PC-3 (cell line): ENCODE data around the gene MEDAG. TPM values are rescaled to one million over a fixed set of nuclear protein-coding genes. Genes with fewer than 3 reads are reported as not detected.

Experiments
- ATAC-seq: fragments of 200-7000 bp; cut with Tn5 transposase; 2 replicates; pipeline ENCODE4 v1.9.1; 2020; ENCODE audit warnings: mild to moderate bottlenecking, moderate library complexity
- BruUV-seq: library from RNA; stranded (reverse); fragments of 400-500 nt; replicated peaks from 2 replicates; lab custom pipeline; 2021; lab: Mats Ljungman, UMichigan
- CTCF ChIA-PET: fragments of 300-600 bp; sonication (Branson Sonifier 250); formaldehyde crosslinking; loops from one replicate; lab custom pipeline; 2022; ENCODE audit warnings: antibody characterized with exemption; lab: Charles Lee
- POLR2A ChIA-PET: fragments of 300-600 bp; sonication (Branson Sonifier 250); formaldehyde crosslinking; loops from one replicate; lab custom pipeline; 2022; ENCODE audit warnings: antibody characterized with exemption; ENCODE audit not compliant: unreplicated experiment; lab: Charles Lee
- DNase-seq: peaks from one replicate; pipeline ENCODE4 v3.0.0-alpha.2; 2015
- H2AFZ ChIP-seq: fragments of 300-600 bp; sonication (generic); 2 replicates; pipeline ENCODE4 v1.6.0; 2016; ENCODE audit warnings: antibody characterized with exemption, low read length
- H3F3A ChIP-seq: fragments of 300-600 bp; sonication (generic); one replicate; pipeline ENCODE4 v1.6.0; 2017; ENCODE audit warnings: antibody characterized with exemption, low read length, control low read depth, mild to moderate bottlenecking; ENCODE audit not compliant: unreplicated experiment
- H3K27ac ChIP-seq: fragments of 300-600 bp; sonication (generic); 2 replicates; pipeline ENCODE4 v1.5.1; 2016; ENCODE audit warnings: mild to moderate bottlenecking, low read length
- H3K27me3 ChIP-seq: fragments of 300-600 bp; sonication (generic); 2 replicates; pipeline ENCODE4 v1.6.1; 2016; ENCODE audit warnings: low read length, mixed read lengths
- H3K36me3 ChIP-seq: fragments of 300-600 bp; sonication (generic); 2 replicates; pipeline ENCODE4 v1.6.1; 2016; ENCODE audit warnings: low read depth, mixed run types, low read length, mixed read lengths
- H3K4me1 ChIP-seq: fragments of 300-600 bp; sonication (generic); 2 replicates; pipeline ENCODE4 v1.5.1; 2016; ENCODE audit warnings: low read length; ENCODE audit not compliant: insufficient read depth
- H3K4me2 ChIP-seq: fragments of 300-600 bp; sonication (generic); 2 replicates; pipeline ENCODE4 v1.6.0; 2016; ENCODE audit warnings: low read length
- H3K4me3 ChIP-seq: fragments of 300-600 bp; sonication (generic); 2 replicates; pipeline ENCODE4 v1.5.1; 2016; ENCODE audit warnings: mild to moderate bottlenecking, low read length, mixed read lengths
- H3K79me2 ChIP-seq: fragments of 300-600 bp; sonication (generic); 2 replicates; pipeline ENCODE4 v1.6.1; 2017; ENCODE audit warnings: low read length, mixed read lengths
- H3K9ac ChIP-seq: fragments of 300-600 bp; sonication (generic); 2 replicates; pipeline ENCODE4 v1.6.0; 2016; ENCODE audit warnings: mild to moderate bottlenecking, low read length
- H3K9me2 ChIP-seq: fragments of 300-600 bp; sonication (generic); replicated peaks from 2 replicates; pipeline ENCODE4 v1.6.1; 2016; ENCODE audit warnings: mixed run types, low read length, mixed read lengths
- H3K9me3 ChIP-seq: fragments of 300-600 bp; sonication (generic); 2 replicates; pipeline ENCODE4 v1.6.1; 2016; ENCODE audit warnings: low read length, mixed read lengths
- H4K20me1 ChIP-seq: fragments of 300-600 bp; sonication (generic); 2 replicates; pipeline ENCODE4 v1.6.1; 2016; ENCODE audit warnings: low read length, mixed read lengths
- CTCF ChIP-seq: fragments of 300-600 bp; sonication (generic); conservative IDR thresholded peaks from 2 replicates; pipeline ENCODE4 v1.5.1; 2017; ENCODE audit warnings: antibody characterized with exemption, low read depth, mild to moderate bottlenecking, low read length
- EZH2 ChIP-seq: fragments of 300-600 bp; sonication (generic); IDR thresholded peaks from one replicate; pipeline ENCODE4 v1.6.1; 2017; ENCODE audit warnings: antibody characterized with exemption, mild to moderate bottlenecking, low read length; ENCODE audit not compliant: unreplicated experiment
- EZH2phosphoT487 ChIP-seq: fragments of 300-600 bp; sonication (generic); IDR thresholded peaks from 2 replicates; pipeline ENCODE4 v1.6.1; 2018; ENCODE audit warnings: mild to moderate bottlenecking, antibody characterized with exemption, low read length, borderline replicate concordance
- intact Hi-C: fragments of 100-400 bp; cut with micrococcal nuclease; formaldehyde crosslinking; loops from 2 replicates; pipeline ENCODE4 v1.9.0; 2023
- total RNA-seq: library from RNA; depleted of rRNA; stranded (reverse); fragments of >200 nt; gene quantifications from 2 replicates; pipeline ENCODE4 v1.2.3, GENCODE V29; 2014

The MEDAG gene
- total RNA-seq, 1 experiment from 2014 or later, result not detected

DNA sequence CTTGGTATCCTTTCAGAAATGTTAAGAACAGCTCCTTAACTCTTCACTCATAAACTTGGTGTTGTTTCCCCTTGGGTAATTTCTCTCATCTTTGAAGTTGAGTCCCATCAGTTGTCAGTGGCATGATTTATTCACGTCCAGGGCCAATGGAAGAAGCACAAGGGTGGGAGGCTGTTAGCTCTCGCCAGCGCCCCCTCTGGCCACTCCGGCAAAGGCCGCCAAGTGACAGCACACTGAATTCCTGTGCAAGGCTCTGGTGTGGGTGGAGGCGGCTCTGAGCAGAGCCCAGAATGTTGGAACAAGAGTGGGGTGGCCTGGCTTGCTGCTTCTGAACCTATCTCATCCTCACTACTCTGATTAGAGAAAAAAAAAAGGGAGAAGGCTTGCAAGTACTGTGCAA, 13.1 kb upstream of the MEDAG start:
- Histone ChIP-seq H2AFZ (no peak overlapping the region), H3K4me2 (no peak overlapping the region), H3K4me3 (no peak overlapping the region), H3K4me1 (no peaks in the 10 kb centered on the region), H3K9me2 (no peaks in the 10 kb centered on the region), H3K36me3 (no peaks in the 10 kb centered on the region), H3K27ac (no peak overlapping the region), H3F3A (no peaks in the 10 kb centered on the region), H3K9ac (no peak overlapping the region), H4K20me1 (no peaks in the 10 kb centered on the region), H3K9me3 (no peaks in the 10 kb centered on the region), H3K79me2 (no peaks in the 10 kb centered on the region), H3K27me3 (0 out of 2 replicates have a peak, but pooled peaks cover 10% of the 10 kb centered on the region)
- ATAC-seq (no peak), DNase-seq (peak; percentile 38)
- intact Hi-C loops, result no loop called here
- no TSS peak for BruUV-seq
- CTCF ChIA-PET, result no interaction called here
- TF ChIP-seq CTCF (peak; percentile 65), EZH2phosphoT487 (no peak)
- POLR2A ChIA-PET, result no interaction called here

GRCh38 chr13:30895773-30896172, 10.3 kb upstream of the MEDAG start:
- CTCF ChIA-PET, result no interaction called here
- Histone ChIP-seq H3K36me3 (no peaks in the 10 kb centered on the region), H4K20me1 (no peaks in the 10 kb centered on the region), H3K79me2 (no peaks in the 10 kb centered on the region), H3K9me2 (no peaks in the 10 kb centered on the region), H3K9me3 (no peaks in the 10 kb centered on the region), H3K4me2 (no peak overlapping the region), H3K4me3 (no peak overlapping the region), H3F3A (no peaks in the 10 kb centered on the region), H2AFZ (no peak overlapping the region), H3K27me3 (peaks cover 24% of the 10 kb centered on the region), H3K4me1 (peaks cover 11% of the 10 kb centered on the region), H3K9ac (no peak overlapping the region), H3K27ac (no peak overlapping the region)
- DNase-seq, result no peak
- BruUV-seq, result no TSS peak
- POLR2A ChIA-PET, result no interaction called here
- TF ChIP-seq EZH2phosphoT487, result no peak
- no peak for TF ChIP-seq EZH2
- intact Hi-C loops, result no loop called here
- ATAC-seq, result no peak

DNA sequence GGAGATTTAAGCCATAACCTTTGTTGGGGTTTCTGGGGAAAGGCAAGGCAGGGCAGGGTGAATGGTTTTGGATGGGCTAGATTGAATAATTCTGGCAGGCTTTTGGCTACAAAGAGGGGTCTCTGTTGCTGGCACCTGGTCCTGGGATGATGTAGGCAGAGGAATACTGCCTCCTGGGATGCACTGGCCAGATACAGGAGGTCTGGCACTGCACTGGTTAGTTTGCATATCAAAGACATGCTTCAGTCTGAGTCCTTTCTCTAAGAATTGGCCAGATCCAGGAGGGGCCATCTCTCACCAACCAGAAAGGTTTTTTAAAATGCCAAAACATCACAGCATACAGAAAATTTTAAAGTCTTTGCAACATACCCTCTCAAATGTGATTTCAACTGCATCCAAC, 8.0 kb upstream of the MEDAG start:
- no peak for ATAC-seq
- Histone ChIP-seq H4K20me1 (no peaks in the 10 kb centered on the region), H3K36me3 (no peaks in the 10 kb centered on the region), H3K27me3 (peaks cover 44% of the 10 kb centered on the region), H3K27ac (no peak overlapping the region), H3K9me2 (no peaks in the 10 kb centered on the region), H3F3A (no peaks in the 10 kb centered on the region), H3K79me2 (no peaks in the 10 kb centered on the region), H3K4me1 (peaks cover 11% of the 10 kb centered on the region), H3K9ac (no peak overlapping the region), H3K4me2 (no peak overlapping the region), H3K9me3 (no peaks in the 10 kb centered on the region), H2AFZ (no peak overlapping the region), H3K4me3 (no peak overlapping the region)
- DNase-seq, result no peak
- ChIA-PET POLR2A (no interaction called here), CTCF (no interaction called here)
- TF ChIP-seq CTCF (no peak), EZH2 (no peak), EZH2phosphoT487 (no peak)
- no TSS peak for BruUV-seq
- intact Hi-C loops, result no loop called here
